OCI-LY1 (cell line): Measurements from ENCODE around the gene ARHGEF19.

Experiments
- H2AFZ ChIP-seq: fragments of 200-600 bp; sonication (generic), shearing (Covaris generic); 2 replicates; pipeline ENCODE4 v1.6.0; 2014; ENCODE audit warnings: antibody characterized with exemption, mild to moderate bottlenecking, low read length
- H3F3A ChIP-seq: fragments of 200-600 bp; sonication (generic), shearing (Covaris generic); 2 replicates; pipeline ENCODE4 v1.6.0; 2014; ENCODE audit warnings: mild to moderate bottlenecking, antibody characterized with exemption, low read length, moderate library complexity; ENCODE audit not compliant: insufficient read depth
- H3K27ac ChIP-seq: fragments of 200-600 bp; sonication (generic); 2 replicates; pipeline ENCODE4 v1.5.1; 2014; ENCODE audit warnings: low read length, mixed run types, mild to moderate bottlenecking, low read depth; ENCODE audit not compliant: poor library complexity, severe bottlenecking
- H3K27me3 ChIP-seq: fragments of 200-600 bp; sonication (generic); 2 replicates; pipeline ENCODE4 v1.6.0; 2014; ENCODE audit warnings: antibody characterized with exemption, mild to moderate bottlenecking, low read length, moderate library complexity; ENCODE audit not compliant: insufficient read depth
- H3K36me3 ChIP-seq: fragments of 200-600 bp; sonication (generic); 2 replicates; pipeline ENCODE4 v1.6.1; 2014; ENCODE audit warnings: mild to moderate bottlenecking, antibody characterized with exemption, low read length, moderate library complexity, mixed read lengths; ENCODE audit not compliant: insufficient read depth
- H3K4me1 ChIP-seq: fragments of 200-600 bp; sonication (generic); 2 replicates; pipeline ENCODE4 v1.5.1; 2014; ENCODE audit warnings: mild to moderate bottlenecking, low read length, moderate library complexity; ENCODE audit not compliant: insufficient read depth, severe bottlenecking
- H3K4me2 ChIP-seq: fragments of 200-600 bp; sonication (generic), shearing (Covaris generic); 2 replicates; pipeline ENCODE4 v1.6.1; 2014; ENCODE audit warnings: low read length
- H3K4me3 ChIP-seq: fragments of 200-600 bp; sonication (generic); 2 replicates; pipeline ENCODE4 v1.5.1; 2014; ENCODE audit warnings: low read length, low read depth, mild to moderate bottlenecking, mixed read lengths; ENCODE audit not compliant: poor library complexity, severe bottlenecking
- H3K79me2 ChIP-seq: fragments of 200-600 bp; shearing (Covaris generic); 2 replicates; pipeline ENCODE4 v1.6.1; 2016; ENCODE audit warnings: mixed run types, low read length, mixed read lengths; ENCODE audit not compliant: insufficient read depth
- H3K9ac ChIP-seq: fragments of 200-600 bp; sonication (generic), shearing (Covaris generic); 2 replicates; pipeline ENCODE4 v1.6.1; 2014; ENCODE audit warnings: mild to moderate bottlenecking, low read length, mixed read lengths
- H3K9me2 ChIP-seq: fragments of 200-600 bp; sonication (generic), shearing (Covaris generic); 2 replicates; pipeline ENCODE4 v1.6.1; 2014; ENCODE audit warnings: low read depth, mild to moderate bottlenecking, low read length, mixed read lengths
- H3K9me3 ChIP-seq: fragments of 200-600 bp; shearing (Covaris generic); 2 replicates; pipeline ENCODE4 v1.6.1; 2014; ENCODE audit warnings: low read length, mixed read lengths
- H4K20me1 ChIP-seq: fragments of 200-600 bp; sonication (generic), shearing (Covaris generic); 2 replicates; pipeline ENCODE4 v1.6.0; 2016; ENCODE audit warnings: mild to moderate bottlenecking, low read length; ENCODE audit not compliant: insufficient read depth
- EZH2 ChIP-seq: fragments of 200-600 bp; sonication (generic), shearing (Covaris generic); IDR thresholded peaks from 2 replicates; pipeline ENCODE4 v1.8.0; 2017; ENCODE audit warnings: borderline replicate concordance, mixed run types, mild to moderate bottlenecking, antibody characterized with exemption, low read length, moderate library complexity, mixed read lengths
- TF ChIP-seq, protein P1 (sequence below): fragments of 200-600 bp; sonication (generic), shearing (Covaris generic); IDR thresholded peaks from 2 replicates; pipeline ENCODE4 v1.5.1; 2017; ENCODE audit warnings: mild to moderate bottlenecking, antibody characterized with exemption, low read length, moderate library complexity, mixed read lengths

The ARHGEF19 gene

DNA sequence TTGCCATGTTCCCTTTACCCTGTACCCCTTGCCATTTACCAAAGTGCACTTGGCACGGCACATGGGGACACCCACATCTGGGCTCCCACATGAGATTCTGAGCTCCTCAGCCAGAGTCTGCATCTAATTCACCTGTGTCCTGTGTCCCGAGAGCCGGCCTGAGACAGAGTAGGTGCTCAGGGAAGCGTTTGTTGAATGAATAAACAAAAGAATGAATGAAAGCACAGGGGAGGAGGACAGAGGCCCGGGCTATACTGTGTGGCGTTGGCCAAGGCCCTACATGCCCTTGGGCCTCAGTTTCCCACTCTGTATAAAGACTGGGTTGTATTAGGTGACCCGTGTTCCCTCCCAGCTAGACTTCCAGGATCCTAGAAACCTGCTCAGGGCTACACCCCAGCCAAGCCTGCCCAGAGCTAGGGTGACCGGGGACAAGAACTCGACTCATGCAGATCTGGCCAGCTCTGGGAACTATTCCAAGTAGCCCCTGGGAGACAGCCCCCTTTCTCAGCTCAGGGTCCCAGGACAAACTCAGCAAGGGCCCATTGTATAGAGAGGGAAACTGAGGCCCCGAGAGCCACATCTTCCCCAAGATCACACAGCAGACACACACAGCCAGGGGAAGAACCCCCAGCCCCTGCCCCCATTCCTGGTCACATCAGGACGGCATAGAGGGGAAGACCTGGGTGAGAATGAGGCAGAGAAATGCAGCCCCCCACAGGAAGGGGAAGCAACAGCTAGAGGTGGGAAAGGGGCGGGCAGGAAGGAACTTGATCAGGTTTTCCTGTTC lies 62.6 kb downstream of the ARHGEF19 start:
- no peak overlapping the region for H3K27ac ChIP-seq
- H3K79me2 ChIP-seq: no peaks in the 10 kb centered on the region
- no peak overlapping the region for H2AFZ ChIP-seq
- no peak overlapping the region for H3K4me3 ChIP-seq
- no peaks in the 10 kb centered on the region for H3K9me3 ChIP-seq
- no peaks in the 10 kb centered on the region for H3K4me1 ChIP-seq
- no peaks in the 10 kb centered on the region for H3K9me2 ChIP-seq
- H3F3A ChIP-seq: no peaks in the 10 kb centered on the region
- no peak overlapping the region for H3K9ac ChIP-seq
- no peak overlapping the region for H3K4me2 ChIP-seq
- peaks cover 14% of the 10 kb centered on the region for H3K27me3 ChIP-seq
- H3K36me3 ChIP-seq: no peaks in the 10 kb centered on the region
- no peaks in the 10 kb centered on the region for H4K20me1 ChIP-seq
- no peak for TF ChIP-seq EZH2
- TF ChIP-seq, protein P1, sequence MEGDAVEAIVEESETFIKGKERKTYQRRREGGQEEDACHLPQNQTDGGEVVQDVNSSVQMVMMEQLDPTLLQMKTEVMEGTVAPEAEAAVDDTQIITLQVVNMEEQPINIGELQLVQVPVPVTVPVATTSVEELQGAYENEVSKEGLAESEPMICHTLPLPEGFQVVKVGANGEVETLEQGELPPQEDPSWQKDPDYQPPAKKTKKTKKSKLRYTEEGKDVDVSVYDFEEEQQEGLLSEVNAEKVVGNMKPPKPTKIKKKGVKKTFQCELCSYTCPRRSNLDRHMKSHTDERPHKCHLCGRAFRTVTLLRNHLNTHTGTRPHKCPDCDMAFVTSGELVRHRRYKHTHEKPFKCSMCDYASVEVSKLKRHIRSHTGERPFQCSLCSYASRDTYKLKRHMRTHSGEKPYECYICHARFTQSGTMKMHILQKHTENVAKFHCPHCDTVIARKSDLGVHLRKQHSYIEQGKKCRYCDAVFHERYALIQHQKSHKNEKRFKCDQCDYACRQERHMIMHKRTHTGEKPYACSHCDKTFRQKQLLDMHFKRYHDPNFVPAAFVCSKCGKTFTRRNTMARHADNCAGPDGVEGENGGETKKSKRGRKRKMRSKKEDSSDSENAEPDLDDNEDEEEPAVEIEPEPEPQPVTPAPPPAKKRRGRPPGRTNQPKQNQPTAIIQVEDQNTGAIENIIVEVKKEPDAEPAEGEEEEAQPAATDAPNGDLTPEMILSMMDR: no peak

DNA sequence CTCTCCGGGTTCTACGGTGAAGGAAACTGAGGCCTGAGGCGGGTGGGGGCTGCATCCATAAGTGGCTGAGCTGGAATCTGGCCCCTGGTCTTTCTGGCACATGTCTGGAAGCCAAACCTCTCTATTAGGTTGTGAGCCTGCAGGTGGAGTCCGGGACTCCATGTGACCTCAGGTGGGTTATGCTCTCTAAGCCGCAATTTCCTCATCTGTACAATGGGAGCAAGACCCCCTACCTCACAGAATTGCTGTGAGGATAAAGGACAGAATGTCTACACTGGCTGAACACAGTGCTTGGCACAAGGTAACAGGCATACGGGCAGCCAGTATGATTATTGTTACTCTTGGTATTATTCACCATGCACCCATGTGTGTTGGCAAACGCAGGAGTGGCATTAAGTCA lies 63.3 kb downstream of the ARHGEF19 start:
- H3K9ac ChIP-seq: no peak overlapping the region
- H2AFZ ChIP-seq: no peak overlapping the region
- no peaks in the 10 kb centered on the region for H3K79me2 ChIP-seq
- H3K27me3 ChIP-seq: peaks cover 14% of the 10 kb centered on the region
- no peak overlapping the region for H3K27ac ChIP-seq
- H3K9me2 ChIP-seq: no peaks in the 10 kb centered on the region
- no peak overlapping the region for H3K4me3 ChIP-seq
- no peaks in the 10 kb centered on the region for H3F3A ChIP-seq
- no peak overlapping the region for H3K4me2 ChIP-seq
- TF ChIP-seq EZH2: no peak
- TF ChIP-seq, protein P1: no peak
- H3K9me3 ChIP-seq: no peaks in the 10 kb centered on the region
- no peaks in the 10 kb centered on the region for H3K4me1 ChIP-seq
- H4K20me1 ChIP-seq: no peaks in the 10 kb centered on the region
- no peaks in the 10 kb centered on the region for H3K36me3 ChIP-seq

DNA sequence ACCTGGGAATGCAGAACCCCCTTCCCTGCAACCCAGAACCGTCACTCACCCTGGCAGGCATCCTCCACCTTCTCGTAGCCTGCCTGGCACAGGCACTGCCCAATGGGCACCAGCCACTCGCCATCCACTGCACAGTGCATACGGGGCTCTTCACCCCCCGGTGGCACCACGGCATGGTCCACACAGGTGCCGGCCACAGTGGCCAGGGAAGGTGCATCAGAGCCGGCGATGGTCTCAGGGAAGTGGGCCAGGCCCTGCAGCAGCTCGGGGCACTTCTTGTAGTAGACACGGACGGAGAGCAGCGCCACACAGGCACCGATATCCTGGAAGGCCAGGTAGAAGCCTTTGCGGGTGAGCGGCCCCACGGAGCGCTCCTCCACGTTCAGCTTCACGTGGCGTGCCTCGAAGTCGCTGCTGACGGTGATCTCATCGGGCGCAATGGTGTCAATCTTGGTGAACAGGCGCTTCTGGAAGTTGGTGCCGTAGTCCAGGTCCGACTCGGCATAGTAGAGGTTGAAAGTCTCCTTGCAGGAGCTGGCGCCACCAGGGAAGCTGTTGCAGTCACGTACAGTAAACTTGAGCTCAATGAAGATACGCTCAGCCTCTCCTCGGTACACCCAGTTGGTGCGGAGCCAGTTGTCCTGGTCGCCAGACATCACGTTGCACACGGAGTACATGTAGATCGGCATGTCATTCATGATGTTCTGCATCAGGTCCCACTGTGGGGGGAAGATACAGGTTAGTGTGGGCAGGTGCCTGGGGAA lies 63.9 kb downstream of the ARHGEF19 start:
- H3K27ac ChIP-seq: no peak overlapping the region
- TF ChIP-seq, protein P1: no peak
- TF ChIP-seq EZH2: no peak
- no peaks in the 10 kb centered on the region for H3K9me2 ChIP-seq
- no peak overlapping the region for H3K4me3 ChIP-seq
- H3K4me1 ChIP-seq: no peaks in the 10 kb centered on the region
- peaks cover 14% of the 10 kb centered on the region for H3K27me3 ChIP-seq
- H3K4me2 ChIP-seq: no peak overlapping the region
- H4K20me1 ChIP-seq: no peaks in the 10 kb centered on the region
- no peaks in the 10 kb centered on the region for H3K36me3 ChIP-seq
- H2AFZ ChIP-seq: no peak overlapping the region
- no peak overlapping the region for H3K9ac ChIP-seq
- no peaks in the 10 kb centered on the region for H3K79me2 ChIP-seq
- no peaks in the 10 kb centered on the region for H3F3A ChIP-seq
- no peaks in the 10 kb centered on the region for H3K9me3 ChIP-seq
